ENCODE data around the gene FNBP1.

DNA sequence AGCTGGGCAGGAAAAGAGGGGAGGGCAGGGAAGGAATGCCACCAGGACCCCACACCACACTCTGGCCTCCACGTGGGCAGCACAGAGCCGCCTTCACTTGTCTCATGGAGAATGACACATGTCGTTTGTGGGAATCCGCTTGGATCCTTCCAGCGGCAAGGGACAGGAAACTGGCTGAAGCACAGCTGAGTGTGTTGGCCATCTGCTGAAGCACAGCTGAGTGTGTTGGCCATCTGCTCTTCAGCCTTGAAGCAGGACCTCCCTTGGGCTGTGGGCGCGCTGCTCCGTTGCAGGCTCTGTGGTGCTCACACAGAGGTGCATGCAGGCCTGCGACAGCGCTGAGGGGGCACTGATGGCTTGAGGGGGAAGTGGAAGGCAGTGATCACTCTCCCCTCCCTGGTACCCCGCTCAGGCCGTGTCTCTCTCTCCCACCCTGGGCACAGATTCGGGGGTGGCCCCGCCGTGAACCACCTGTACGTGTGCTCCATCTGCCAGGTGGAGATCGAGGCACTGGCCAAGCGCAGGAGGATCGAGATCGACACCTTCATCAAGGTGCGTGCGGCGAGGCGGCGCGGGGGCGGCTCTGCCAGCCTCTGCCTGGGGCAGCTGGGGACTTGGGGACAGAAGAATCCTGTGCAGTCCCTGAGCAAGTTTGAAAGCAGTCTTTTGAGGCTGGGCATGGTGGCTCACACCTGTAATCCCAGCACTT is 167.1 kb downstream of the FNBP1 start:
- no peak for TF ChIP-seq CTCF (IDR thresholded peaks at IDR 0.05)
- no peak for TF ChIP-seq POLR2A (IDR thresholded peaks at IDR 0.05)

All from lower leg skin (tissue), 3 donors.